Measurements from ENCODE around the gene TEX2.

Gene TEX2

GRCh38 chr17:64252831-64253230 lies 10.2 kb downstream of the TEX2 start:
- in situ Hi-C loops (cut with MboI; ENCODE audit: low sequenced_read_pairs, unreplicated experiment), result no loop called here
- no peak for TF ChIP-seq CTCF (IDR thresholded peaks at IDR 0.05; ENCODE audit: borderline replicate concordance, control extremely low read depth, extremely low read depth, insufficient read depth, missing control alignments)
- no peak for DNase-seq (ENCODE audit: low spot score)

GRCh38 chr17:64250233-64250835 lies 12.7 kb downstream of the TEX2 start:
- DNase-seq (ENCODE audit: low spot score), result no peak
- in situ Hi-C loops (cut with MboI; ENCODE audit: low sequenced_read_pairs, unreplicated experiment), result no loop called here
- no peak for TF ChIP-seq CTCF (IDR thresholded peaks at IDR 0.05; ENCODE audit: borderline replicate concordance, control extremely low read depth, extremely low read depth, insufficient read depth, missing control alignments)

DNA sequence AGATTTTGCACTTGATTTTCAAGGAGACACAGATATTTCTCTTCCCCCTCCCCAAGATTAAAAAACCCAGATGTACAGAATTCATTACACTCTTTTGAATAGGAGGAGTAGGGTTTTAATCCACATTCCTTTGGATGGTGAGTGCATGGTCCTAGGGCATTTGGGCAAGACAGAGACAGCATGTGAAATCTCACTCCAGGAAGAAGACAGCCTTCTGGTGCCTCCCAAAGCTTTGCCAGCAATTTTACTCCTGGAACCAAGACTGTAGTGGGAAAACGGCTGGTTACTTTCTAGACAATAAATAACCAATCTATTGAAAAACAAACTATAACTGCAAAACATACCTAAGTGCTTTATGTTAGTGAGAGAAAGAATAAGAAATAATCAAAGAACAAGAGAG lies 15.2 kb downstream of the TEX2 start:
- no peak for TF ChIP-seq CTCF (IDR thresholded peaks at IDR 0.05; ENCODE audit: borderline replicate concordance, control extremely low read depth, extremely low read depth, insufficient read depth, missing control alignments)
- in situ Hi-C loops (cut with MboI; ENCODE audit: low sequenced_read_pairs, unreplicated experiment), result no loop called here
- no peak for DNase-seq (ENCODE audit: low spot score)

DNA sequence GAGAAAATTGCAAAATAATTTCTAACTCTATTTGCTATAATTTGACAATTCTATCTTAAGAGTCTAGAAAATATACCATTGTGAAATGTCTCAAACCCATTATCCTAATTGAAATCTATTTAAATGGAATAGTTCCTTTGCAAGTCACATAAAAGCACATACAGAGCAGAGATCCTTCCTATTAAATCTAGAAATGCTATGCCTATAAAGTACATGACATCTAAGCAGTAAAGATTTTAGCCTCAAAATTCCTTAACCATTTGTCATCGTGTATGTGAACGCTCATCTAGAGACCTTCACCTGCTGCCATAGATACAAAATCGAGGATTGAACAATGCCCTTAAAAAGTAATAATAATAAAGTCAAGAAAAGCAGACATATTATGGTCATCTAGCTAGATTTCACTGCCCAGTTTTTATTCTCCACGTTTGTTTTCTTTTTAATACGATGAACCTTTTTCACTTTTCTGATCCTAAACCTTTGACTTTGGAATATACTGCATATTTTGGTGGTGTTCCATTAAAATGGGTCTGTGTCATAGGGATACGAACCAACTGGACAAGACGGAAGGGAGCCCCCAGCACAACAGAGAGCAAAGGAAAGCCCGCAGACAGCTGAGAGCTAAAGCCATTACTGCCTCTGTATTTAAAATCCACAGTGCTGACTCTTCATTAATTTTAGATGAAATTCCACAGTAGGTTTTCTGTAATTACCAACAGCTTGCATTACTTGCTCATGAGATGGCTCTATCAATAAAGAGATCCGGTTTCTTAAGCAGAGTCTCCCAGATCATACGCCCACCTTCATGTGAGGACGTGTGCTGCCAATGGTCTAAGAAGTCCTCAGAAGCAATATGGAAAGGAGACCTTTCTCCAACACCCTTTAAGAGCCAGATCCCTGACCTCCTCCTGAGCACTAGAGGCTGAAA lies 17.6 kb downstream of the TEX2 start:
- in situ Hi-C loops (cut with MboI; ENCODE audit: low sequenced_read_pairs, unreplicated experiment), result no loop called here
- TF ChIP-seq CTCF (IDR thresholded peaks at IDR 0.05; ENCODE audit: borderline replicate concordance, control extremely low read depth, extremely low read depth, insufficient read depth, missing control alignments), result no peak
- DNase-seq (ENCODE audit: low spot score), result no peak

DNA sequence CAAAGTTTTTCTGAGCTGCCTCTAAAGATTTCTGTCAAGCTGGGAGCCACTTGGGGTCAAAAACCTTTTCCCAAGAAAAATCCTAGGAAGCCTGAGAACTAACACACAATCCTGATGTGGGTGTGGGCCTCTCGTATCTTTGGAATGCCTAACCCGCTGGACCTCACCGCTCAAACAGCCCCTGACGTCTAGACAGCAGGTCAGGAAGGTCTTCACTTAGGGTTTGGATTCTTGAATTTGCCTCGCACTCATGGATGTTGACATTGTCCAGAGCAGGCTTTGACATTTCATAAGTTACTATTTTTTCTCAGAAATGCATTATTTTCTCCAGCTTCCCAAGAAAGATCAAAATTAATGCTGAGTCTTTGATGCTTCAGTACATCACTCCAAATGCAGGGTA lies 18.9 kb downstream of the TEX2 start:
- no peak for DNase-seq (ENCODE audit: low spot score)
- no peak for TF ChIP-seq CTCF (IDR thresholded peaks at IDR 0.05; ENCODE audit: borderline replicate concordance, control extremely low read depth, extremely low read depth, insufficient read depth, missing control alignments)
- in situ Hi-C loops (cut with MboI; ENCODE audit: low sequenced_read_pairs, unreplicated experiment), result no loop called here

GRCh38 chr17:64243340-64243739 lies 19.7 kb downstream of the TEX2 start:
- no peak for TF ChIP-seq CTCF (IDR thresholded peaks at IDR 0.05; ENCODE audit: borderline replicate concordance, control extremely low read depth, extremely low read depth, insufficient read depth, missing control alignments)
- in situ Hi-C loops (cut with MboI; ENCODE audit: low sequenced_read_pairs, unreplicated experiment), result no loop called here
- no peak for DNase-seq (ENCODE audit: low spot score)

All from GM13976 (cell line).